K562 (cell line): ENCODE results near the gene SYNE2. TPM values are rescaled to one million over a fixed set of nuclear protein-coding genes. Genes with fewer than 3 reads are reported as not detected.

Source experiments
- GABPB1 ChIP-seq: sonication (generic); formaldehyde crosslinking; IDR thresholded peaks from 2 replicates; pipeline ENCODE4 v1.8.0; 2022; ENCODE audit warnings: mild to moderate bottlenecking, missing genetic modification reagents
- IFI16 ChIP-seq: fragments of 250-450 bp; sonication (Bioruptor Pico); IDR thresholded peaks from 2 replicates; pipeline ENCODE4 v2.1.2; 2022; ENCODE audit warnings: mild to moderate bottlenecking, inconsistent platforms
- RAD21 ChIP-seq, 2 experiments: fragments of 250-450 bp in 1 of 2; fragments of 450-650 bp in 1 of 2; sonication (Bioruptor Pico) in 1 of 2; formaldehyde crosslinking in 1 of 2; IDR thresholded peaks in 1 of 2; conservative IDR thresholded peaks in 1 of 2; 2 replicates each; pipeline versions ENCODE4 v1.4.0 to v1.8.0; 2020 to 2022; ENCODE audit warnings: mild to moderate bottlenecking in 2 of 2, moderate library complexity in 1 of 2
- ZBTB40 ChIP-seq, 2 experiments: fragments of 450-650 bp in 1 of 2; sonication (generic) in 1 of 2; formaldehyde crosslinking in 1 of 2; IDR thresholded peaks; 2 replicates each; pipeline versions ENCODE4 v1.7.1 to v1.9.0; 2016 to 2022; ENCODE audit warnings: inconsistent platforms in 1 of 2, mild to moderate bottlenecking in 1 of 2, missing genetic modification reagents in 1 of 2
- polyA plus RNA-seq, 8 experiments: library from polyadenylated mRNA; depleted of rRNA in 4 of 8; stranded (reverse) in 5 of 8; unstranded in 3 of 8; fragments of >200 nt; fragmentation: Nextera tagmentation in 2 of 8; fragmentation: Illumina TruSeq in 1 of 8; extraction: Ambion mirVana in 2 of 8; extraction: Trizol in 1 of 8; gene quantifications; 2 replicates each; pipeline versions ENCODE4 v1.2.1 to v1.2.3, GENCODE V29; 2011 to 2014; ENCODE audit warnings: inconsistent platforms in 1 of 8, missing spikeins in 1 of 8
- total RNA-seq, 7 experiments: library from RNA; depleted of rRNA in 6 of 7; stranded (reverse); fragments of >200 nt in 6 of 7; fragmentation: Illumina TruSeq in 2 of 7; extraction: Trizol in 2 of 7; gene quantifications; 2 replicates each; pipeline versions ENCODE4 v1.2.1 to v1.2.3, GENCODE V29; 2011 to 2021; ENCODE audit warnings: low replicate concordance in 1 of 7

The SYNE2 gene
- total and polyA plus RNA-seq, 9 of the 15 experiments (the other 6 are each of a cell fraction or from before 2014, with no cell fraction given) = 0.06 to 0.53 (median 0.11) TPM

- TF ChIP-seq ZBTB40 (IDR thresholded peaks at IDR 0.05) (no peak), ZBTB40 (CRISPR knock-in tag; IDR thresholded peaks at IDR 0.05) (no peak), RAD21 (CRISPR knock-in tag; conservative IDR thresholded peaks at IDR 0.05 in 1 of 2, IDR thresholded peaks at IDR 0.05 in 1 of 2) (no peak), GABPB1 (no peak), IFI16 (CRISPR knock-in tag) (no peak)
Measured at GRCh38 chr14:64203366-64204006, 350.7 kb downstream of the SYNE2 start (continued).
